ENCODE data around the gene AMMECR1.
"Not testable (repeated sequence)": the region's sequence is repeated elsewhere in the genome, so short reads cannot be mapped to it uniquely, and the experiment has no call there.

AMMECR1 gene

GRCh38 chrX:110162131-110162530 is 155.8 kb downstream of the AMMECR1 start:
- DNase-seq = no peak

- no peak for DNase-seq
Observed at GRCh38 chrX:110161361-110161686, 156.6 kb downstream of the AMMECR1 start.

GRCh38 chrX:110159865-110160264 is 158.0 kb downstream of the AMMECR1 start:
- DNase-seq = no peak

- DNase-seq = no peak
Observed at GRCh38 chrX:110159235-110159634, 158.7 kb downstream of the AMMECR1 start.

- DNase-seq = no peak
Observed at GRCh38 chrX:110157444-110157843, 160.4 kb downstream of the AMMECR1 start.

- DNase-seq = no peak
Observed at GRCh38 chrX:110156167-110156754, 161.6 kb downstream of the AMMECR1 start.

GRCh38 chrX:110155759-110156158 is 162.1 kb downstream of the AMMECR1 start:
- no peak for DNase-seq

- not testable (repeated sequence) for DNase-seq
Observed at GRCh38 chrX:110154328-110154727, 163.6 kb downstream of the AMMECR1 start.

- no peak for DNase-seq
Observed at GRCh38 chrX:110153896-110154295, 164.0 kb downstream of the AMMECR1 start.

- DNase-seq = no peak
Observed at GRCh38 chrX:110153244-110153643, 164.6 kb downstream of the AMMECR1 start.

GRCh38 chrX:110146521-110146920 is 171.4 kb downstream of the AMMECR1 start:
- no peak for DNase-seq

GRCh38 chrX:110145854-110146253 is 172.0 kb downstream of the AMMECR1 start:
- no peak for DNase-seq

GRCh38 chrX:110145311-110145710 is 172.6 kb downstream of the AMMECR1 start:
- no peak for DNase-seq
